Smooth muscle cell (in vitro differentiated cells): Measurements from ENCODE around the gene NBAS. TPM values are rescaled to one million over a fixed set of nuclear protein-coding genes. Genes with fewer than 3 reads are reported as not detected.

Experiments
- DNase-seq: peaks from one replicate; lab custom pipeline; 2025; ENCODE audit not compliant: unreplicated experiment; lab: John Stamatoyannopoulos, UW
- H2AFZ ChIP-seq: fragments of 200-600 bp; sonication (generic); 2 replicates; pipeline ENCODE4 v1.6.0; 2016; ENCODE audit warnings: antibody characterized with exemption, low read depth, mild to moderate bottlenecking
- H3F3A ChIP-seq: fragments of 200-600 bp; sonication (generic); 2 replicates; pipeline ENCODE4 v1.6.0; 2017; ENCODE audit warnings: antibody characterized with exemption, low read depth
- H3K27ac ChIP-seq: fragments of 200-600 bp; sonication (generic); 2 replicates; pipeline ENCODE4 v1.5.1; 2016; ENCODE audit warnings: low read depth, mild to moderate bottlenecking
- H3K27me3 ChIP-seq: fragments of 200-600 bp; sonication (generic); 2 replicates; pipeline ENCODE4 v1.6.1; 2016; ENCODE audit warnings: low read depth, mild to moderate bottlenecking
- H3K36me3 ChIP-seq: fragments of 200-600 bp; sonication (generic); 2 replicates; pipeline ENCODE4 v1.5.1; 2016; ENCODE audit warnings: low read depth
- H3K4me1 ChIP-seq: fragments of 200-600 bp; sonication (generic); 2 replicates; pipeline ENCODE4 v1.5.1; 2016; ENCODE audit warnings: low read depth
- H3K4me2 ChIP-seq: fragments of 200-600 bp; sonication (generic); 2 replicates; pipeline ENCODE4 v1.6.0; 2016; ENCODE audit warnings: mild to moderate bottlenecking
- H3K4me3 ChIP-seq: fragments of 200-600 bp; sonication (generic); 2 replicates; pipeline ENCODE4 v1.5.1; 2016; ENCODE audit warnings: mild to moderate bottlenecking
- H3K79me2 ChIP-seq: fragments of 200-600 bp; sonication (generic); 2 replicates; pipeline ENCODE4 v1.6.0; 2016; ENCODE audit warnings: low read depth, mild to moderate bottlenecking
- H3K9ac ChIP-seq: fragments of 200-600 bp; sonication (generic); 2 replicates; pipeline ENCODE4 v1.6.0; 2016; ENCODE audit warnings: low read depth
- H3K9me3 ChIP-seq: fragments of 200-600 bp; sonication (generic); replicated peaks from 2 replicates; pipeline ENCODE4 v1.5.1; 2016; ENCODE audit warnings: low read depth
- H4K20me1 ChIP-seq: fragments of 200-600 bp; sonication (generic); 2 replicates; pipeline ENCODE4 v1.6.0; 2016; ENCODE audit warnings: low read depth
- CTCF ChIP-seq: fragments of 200-600 bp; sonication (generic); IDR thresholded peaks from 2 replicates; pipeline ENCODE4 v1.5.1; 2017; ENCODE audit warnings: borderline replicate concordance, mild to moderate bottlenecking, antibody characterized with exemption; ENCODE audit not compliant: insufficient read depth, poor library complexity, severe bottlenecking
- WGBS: methylation state at CpG from one replicate; pipeline ENCODE4 v1.1.7; 2016; ENCODE audit warnings: low lambda C conversion rate; 5-methylcytosine and 5-hydroxymethylcytosine counted together
- polyA plus RNA-seq: library from polyadenylated mRNA; unstranded; fragments of >200 nt; fragmentation: Nextera tagmentation; extraction: Ambion mirVana; gene quantifications from 2 replicates; pipeline ENCODE4 v1.2.1, GENCODE V29; 2016
- total RNA-seq: library from RNA; depleted of rRNA; stranded (reverse); fragments of >200 nt; gene quantifications from 2 replicates; pipeline ENCODE4 v1.2.3, GENCODE V29; 2014

Gene NBAS
- total and polyA plus RNA-seq, 2 experiments from 2014 or later, result 31.2 to 51.1 TPM

GRCh38 chr2:15127301-15127700, 433.8 kb downstream of the NBAS start:
- no peaks in the 10 kb centered on the region for H3K79me2 ChIP-seq
- H3K9me3 ChIP-seq, result no peaks in the 10 kb centered on the region
- no peak overlapping the region for H3K27ac ChIP-seq
- H3K36me3 ChIP-seq, result no peaks in the 10 kb centered on the region
- no peak for DNase-seq
- no peaks in the 10 kb centered on the region for H3K4me1 ChIP-seq
- H3K9ac ChIP-seq, result no peak overlapping the region
- H3F3A ChIP-seq, result no peaks in the 10 kb centered on the region
- H3K4me2 ChIP-seq, result no peak overlapping the region
- 60% methylated on average over 4 of the region's 4 CpGs for WGBS
- TF ChIP-seq CTCF, result no peak
- no peak overlapping the region for H2AFZ ChIP-seq
- H3K27me3 ChIP-seq, result no peaks in the 10 kb centered on the region
- no peak overlapping the region for H3K4me3 ChIP-seq
- no peaks in the 10 kb centered on the region for H4K20me1 ChIP-seq

DNA sequence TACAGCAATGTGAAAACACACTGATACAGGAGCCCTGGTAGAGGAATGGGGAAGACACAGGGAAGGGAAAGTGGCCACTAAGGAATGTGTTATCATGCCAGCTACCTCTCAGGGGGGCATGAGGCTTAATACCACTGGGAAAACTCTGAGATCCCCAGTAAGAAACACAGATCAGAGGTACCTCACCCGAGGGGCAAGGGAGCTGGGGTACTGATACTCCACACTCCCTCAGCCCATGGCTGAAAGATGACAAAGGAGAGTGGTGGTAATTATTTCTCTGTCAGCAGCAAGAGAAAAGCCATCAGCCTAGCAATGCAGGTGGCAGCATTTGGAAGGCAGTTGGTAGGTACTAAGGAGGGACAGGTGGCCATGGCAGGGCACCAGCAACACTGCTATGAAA, 434.8 kb downstream of the NBAS start:
- H3K9ac ChIP-seq, result no peak overlapping the region
- DNase-seq, result no peak
- H3K4me3 ChIP-seq, result no peak overlapping the region
- H3K27ac ChIP-seq, result no peak overlapping the region
- H3F3A ChIP-seq, result no peaks in the 10 kb centered on the region
- no peak overlapping the region for H2AFZ ChIP-seq
- no peaks in the 10 kb centered on the region for H3K36me3 ChIP-seq
- TF ChIP-seq CTCF, result no peak
- 100% methylated on average over 1 of the region's 1 CpG for WGBS
- H3K4me2 ChIP-seq, result no peak overlapping the region
- H3K79me2 ChIP-seq, result no peaks in the 10 kb centered on the region
- H3K27me3 ChIP-seq, result no peaks in the 10 kb centered on the region
- no peaks in the 10 kb centered on the region for H3K9me3 ChIP-seq
- H3K4me1 ChIP-seq, result no peaks in the 10 kb centered on the region
- H4K20me1 ChIP-seq, result no peaks in the 10 kb centered on the region

DNA sequence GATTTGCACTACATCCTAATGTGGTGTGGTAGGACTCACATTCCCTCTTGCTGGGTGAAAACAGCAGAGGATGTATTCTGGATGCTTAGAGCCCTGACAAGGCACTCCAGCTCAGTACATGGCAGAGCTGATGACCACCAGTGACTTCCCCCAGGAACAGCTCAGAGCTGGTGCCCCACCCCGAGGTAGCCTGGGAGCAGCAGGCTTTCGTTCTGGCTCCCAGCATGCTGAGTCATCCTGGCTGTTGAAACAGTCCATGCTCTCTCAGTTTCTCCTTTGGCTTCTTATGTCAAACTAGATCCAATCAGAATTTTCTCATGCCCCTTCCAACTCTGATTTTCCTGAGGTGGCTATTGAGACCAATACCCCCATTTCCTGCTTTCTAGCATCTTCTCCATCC, 438.2 kb downstream of the NBAS start:
- Histone ChIP-seq H3K4me2 (no peak overlapping the region), H3K4me1 (no peaks in the 10 kb centered on the region), H2AFZ (no peak overlapping the region), H3F3A (no peaks in the 10 kb centered on the region), H3K9ac (no peak overlapping the region), H3K9me3 (no peaks in the 10 kb centered on the region), H3K27me3 (no peaks in the 10 kb centered on the region), H3K36me3 (no peaks in the 10 kb centered on the region), H3K4me3 (no peak overlapping the region), H3K79me2 (no peaks in the 10 kb centered on the region), H4K20me1 (no peaks in the 10 kb centered on the region), H3K27ac (no peak overlapping the region)
- WGBS, result 14% methylated on average over 2 of the region's 2 CpGs
- DNase-seq, result no peak
- no peak for TF ChIP-seq CTCF

GRCh38 chr2:15120631-15121030, 440.5 kb downstream of the NBAS start:
- WGBS, result 48% methylated on average over 6 of the region's 6 CpGs

More at GRCh38 chr2:15120631-15121030, 440.5 kb downstream of the NBAS start:
- Histone ChIP-seq H3K9me3 (no peaks in the 10 kb centered on the region), H3K27me3 (no peaks in the 10 kb centered on the region), H2AFZ (no peak overlapping the region), H3K36me3 (no peaks in the 10 kb centered on the region), H3K4me2 (no peak overlapping the region), H4K20me1 (no peaks in the 10 kb centered on the region), H3K4me3 (no peak overlapping the region), H3K79me2 (no peaks in the 10 kb centered on the region), H3F3A (no peaks in the 10 kb centered on the region), H3K4me1 (no peaks in the 10 kb centered on the region), H3K9ac (no peak overlapping the region), H3K27ac (no peak overlapping the region)
- TF ChIP-seq CTCF, result no peak
- no peak for DNase-seq
